ENCODE measurements around the gene LRP5. TPM values are rescaled to one million over a fixed set of nuclear protein-coding genes. Genes with fewer than 3 reads are reported as not detected.

Gene LRP5
- total RNA-seq, 1 experiment from 2014 or later, result 55.2 TPM

DNA sequence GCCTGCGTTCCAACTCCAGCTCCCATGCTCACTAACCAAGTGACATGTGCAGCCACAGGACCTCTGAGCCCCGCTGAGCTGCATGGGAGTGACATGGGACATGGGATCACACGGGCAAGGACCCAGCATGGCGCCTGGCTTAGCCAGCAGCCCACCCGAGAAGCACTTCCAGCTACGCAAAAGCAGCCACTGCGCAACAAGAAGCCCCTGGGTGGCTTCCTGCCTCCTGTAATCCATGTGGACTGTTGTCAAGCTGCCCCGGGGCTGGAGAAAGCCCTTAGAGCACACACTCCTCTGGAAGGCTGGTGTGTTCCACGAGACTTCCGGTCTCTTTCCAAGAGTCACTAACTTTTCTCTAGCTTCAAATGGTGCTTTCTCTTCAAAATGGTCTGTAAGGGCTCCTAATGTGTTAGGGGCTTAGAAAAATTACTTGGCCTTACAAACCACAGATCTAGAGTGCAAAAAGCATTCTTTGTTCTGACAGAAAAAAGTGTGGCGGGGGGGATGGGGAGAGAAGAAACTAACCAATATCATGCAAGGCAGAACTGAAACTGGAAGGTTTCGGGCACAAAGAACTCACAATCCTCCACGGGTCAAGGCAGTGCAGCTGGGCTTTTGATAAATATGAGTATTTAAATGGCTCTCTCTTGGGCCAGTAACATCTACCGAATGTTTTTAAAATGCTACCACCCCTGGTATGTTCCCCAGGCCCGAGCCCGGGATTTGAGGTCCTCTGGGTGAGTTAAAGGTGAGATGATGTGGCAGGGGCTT, 46.1 kb upstream of the LRP5 start (continued):
- TF ChIP-seq, protein P1, sequence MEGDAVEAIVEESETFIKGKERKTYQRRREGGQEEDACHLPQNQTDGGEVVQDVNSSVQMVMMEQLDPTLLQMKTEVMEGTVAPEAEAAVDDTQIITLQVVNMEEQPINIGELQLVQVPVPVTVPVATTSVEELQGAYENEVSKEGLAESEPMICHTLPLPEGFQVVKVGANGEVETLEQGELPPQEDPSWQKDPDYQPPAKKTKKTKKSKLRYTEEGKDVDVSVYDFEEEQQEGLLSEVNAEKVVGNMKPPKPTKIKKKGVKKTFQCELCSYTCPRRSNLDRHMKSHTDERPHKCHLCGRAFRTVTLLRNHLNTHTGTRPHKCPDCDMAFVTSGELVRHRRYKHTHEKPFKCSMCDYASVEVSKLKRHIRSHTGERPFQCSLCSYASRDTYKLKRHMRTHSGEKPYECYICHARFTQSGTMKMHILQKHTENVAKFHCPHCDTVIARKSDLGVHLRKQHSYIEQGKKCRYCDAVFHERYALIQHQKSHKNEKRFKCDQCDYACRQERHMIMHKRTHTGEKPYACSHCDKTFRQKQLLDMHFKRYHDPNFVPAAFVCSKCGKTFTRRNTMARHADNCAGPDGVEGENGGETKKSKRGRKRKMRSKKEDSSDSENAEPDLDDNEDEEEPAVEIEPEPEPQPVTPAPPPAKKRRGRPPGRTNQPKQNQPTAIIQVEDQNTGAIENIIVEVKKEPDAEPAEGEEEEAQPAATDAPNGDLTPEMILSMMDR (IDR thresholded peaks at IDR 0.05 in 2 of 3, conservative IDR thresholded peaks at IDR 0.05 in 1 of 3; ENCODE audit: borderline replicate concordance in 1 of 3, insufficient read depth in 1 of 3, low read depth in 2 of 3, low read length in 2 of 3), result no peak
- TF ChIP-seq, protein P2, sequence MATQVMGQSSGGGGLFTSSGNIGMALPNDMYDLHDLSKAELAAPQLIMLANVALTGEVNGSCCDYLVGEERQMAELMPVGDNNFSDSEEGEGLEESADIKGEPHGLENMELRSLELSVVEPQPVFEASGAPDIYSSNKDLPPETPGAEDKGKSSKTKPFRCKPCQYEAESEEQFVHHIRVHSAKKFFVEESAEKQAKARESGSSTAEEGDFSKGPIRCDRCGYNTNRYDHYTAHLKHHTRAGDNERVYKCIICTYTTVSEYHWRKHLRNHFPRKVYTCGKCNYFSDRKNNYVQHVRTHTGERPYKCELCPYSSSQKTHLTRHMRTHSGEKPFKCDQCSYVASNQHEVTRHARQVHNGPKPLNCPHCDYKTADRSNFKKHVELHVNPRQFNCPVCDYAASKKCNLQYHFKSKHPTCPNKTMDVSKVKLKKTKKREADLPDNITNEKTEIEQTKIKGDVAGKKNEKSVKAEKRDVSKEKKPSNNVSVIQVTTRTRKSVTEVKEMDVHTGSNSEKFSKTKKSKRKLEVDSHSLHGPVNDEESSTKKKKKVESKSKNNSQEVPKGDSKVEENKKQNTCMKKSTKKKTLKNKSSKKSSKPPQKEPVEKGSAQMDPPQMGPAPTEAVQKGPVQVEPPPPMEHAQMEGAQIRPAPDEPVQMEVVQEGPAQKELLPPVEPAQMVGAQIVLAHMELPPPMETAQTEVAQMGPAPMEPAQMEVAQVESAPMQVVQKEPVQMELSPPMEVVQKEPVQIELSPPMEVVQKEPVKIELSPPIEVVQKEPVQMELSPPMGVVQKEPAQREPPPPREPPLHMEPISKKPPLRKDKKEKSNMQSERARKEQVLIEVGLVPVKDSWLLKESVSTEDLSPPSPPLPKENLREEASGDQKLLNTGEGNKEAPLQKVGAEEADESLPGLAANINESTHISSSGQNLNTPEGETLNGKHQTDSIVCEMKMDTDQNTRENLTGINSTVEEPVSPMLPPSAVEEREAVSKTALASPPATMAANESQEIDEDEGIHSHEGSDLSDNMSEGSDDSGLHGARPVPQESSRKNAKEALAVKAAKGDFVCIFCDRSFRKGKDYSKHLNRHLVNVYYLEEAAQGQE (IDR thresholded peaks at IDR 0.05; ENCODE audit: low read depth), result no peak

DNA sequence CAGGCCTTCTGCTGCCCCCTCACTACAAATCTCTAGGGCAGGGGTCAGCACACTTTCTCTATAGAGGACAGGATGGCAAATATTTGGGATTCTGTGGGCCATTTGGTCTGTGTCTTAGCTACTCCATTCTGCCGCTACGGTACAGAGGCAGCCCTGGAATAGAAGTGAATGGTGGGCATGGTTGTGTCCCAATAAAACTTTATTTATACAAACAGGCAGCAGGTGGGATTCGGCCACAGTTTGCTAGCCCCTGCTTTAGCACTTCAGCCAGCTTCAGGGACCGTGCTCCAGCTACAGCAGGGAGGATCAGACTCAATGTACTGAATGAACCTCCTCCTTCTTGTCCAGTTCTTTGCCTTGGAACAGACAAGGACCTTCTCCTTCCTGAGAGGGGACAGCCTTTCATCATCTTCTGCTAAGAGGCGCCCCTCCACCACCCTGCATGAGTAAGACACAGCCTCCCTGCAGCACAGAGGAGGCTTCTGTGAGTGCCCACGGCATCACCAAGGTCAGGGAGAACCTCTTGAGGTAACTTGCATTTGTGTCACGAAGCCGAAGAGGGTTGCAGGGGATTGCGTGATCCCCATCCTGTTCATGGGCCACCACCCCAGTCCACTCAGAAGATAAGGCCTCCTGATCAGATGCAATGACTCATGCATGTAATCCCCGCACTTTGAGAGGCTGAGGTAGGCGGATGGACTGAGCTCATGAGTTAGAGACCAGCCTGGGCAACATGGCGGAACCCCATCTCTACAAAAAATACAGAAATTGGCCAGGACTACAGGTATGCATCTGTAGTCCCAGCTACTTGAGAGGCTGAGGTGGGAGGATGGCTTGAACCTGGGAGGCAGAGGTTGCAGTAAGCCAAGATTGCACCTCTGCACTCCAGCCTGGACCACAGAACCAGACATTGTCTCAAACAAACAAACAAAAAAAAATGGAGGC, 45.2 kb upstream of the LRP5 start:
- peaks cover 48% of the 10 kb centered on the region for H3K79me2 ChIP-seq (ENCODE audit: insufficient read depth, low read length)
- ChIA-PET RAD21 (ENCODE audit: low non-redundant PET in 1 of 2, low total read pairs in 2 of 2, uncharacterized antibody in 2 of 2, unreplicated experiment in 2 of 2) (no interaction called here), POLR2A (no interaction called here), CTCF (no interaction called here)
- no peak overlapping the region for H3K27ac ChIP-seq (ENCODE audit: low read depth, low read length)
- H3K4me2 ChIP-seq (ENCODE audit: low read length), result no peak overlapping the region
- H3K9ac ChIP-seq (ENCODE audit: low read length), result no peak overlapping the region
- H4K20me1 ChIP-seq (ENCODE audit: insufficient read depth), result no peaks in the 10 kb centered on the region
- H2AFZ ChIP-seq (ENCODE audit: low read depth, low read length, poor library complexity, severe bottlenecking), result no peak overlapping the region
- H3K4me1 ChIP-seq (ENCODE audit: control insufficient read depth in 1 of 2, insufficient read depth in 2 of 2, low read length in 2 of 2), result peaks cover 7 to 17% of the 10 kb centered on the region in 2 experiments
- DNase-seq (ENCODE audit: low read depth, low spot score) (no peak), ATAC-seq (no peak)
- intact Hi-C loops (cut with micrococcal nuclease), result no loop called here
- BruUV-seq (replicated peaks), result no TSS peak
- H3K4me3 ChIP-seq (replicated peaks in 1 of 2; ENCODE audit: low read depth in 1 of 2, low read length in 2 of 2), result no peak overlapping the region
- H3K36me3 ChIP-seq (ENCODE audit: control insufficient read depth in 1 of 2, insufficient read depth in 2 of 2, low read length in 2 of 2), result peaks cover 23 to 47% of the 10 kb centered on the region in 2 experiments
- H3K9me2 ChIP-seq (ENCODE audit: insufficient read depth), result no peaks in the 10 kb centered on the region
- H3K9me3 ChIP-seq (ENCODE audit: control insufficient read depth in 1 of 2, insufficient read depth in 1 of 2, low read depth in 1 of 2, low read length in 2 of 2), result no peaks in the 10 kb centered on the region
- no peaks in the 10 kb centered on the region for H3K27me3 ChIP-seq (ENCODE audit: insufficient read depth, low read length)
- no peak for TF ChIP-seq EGR1 (IDR thresholded peaks at IDR 0.05; ENCODE audit: low read depth)
- TF ChIP-seq, protein P3, sequence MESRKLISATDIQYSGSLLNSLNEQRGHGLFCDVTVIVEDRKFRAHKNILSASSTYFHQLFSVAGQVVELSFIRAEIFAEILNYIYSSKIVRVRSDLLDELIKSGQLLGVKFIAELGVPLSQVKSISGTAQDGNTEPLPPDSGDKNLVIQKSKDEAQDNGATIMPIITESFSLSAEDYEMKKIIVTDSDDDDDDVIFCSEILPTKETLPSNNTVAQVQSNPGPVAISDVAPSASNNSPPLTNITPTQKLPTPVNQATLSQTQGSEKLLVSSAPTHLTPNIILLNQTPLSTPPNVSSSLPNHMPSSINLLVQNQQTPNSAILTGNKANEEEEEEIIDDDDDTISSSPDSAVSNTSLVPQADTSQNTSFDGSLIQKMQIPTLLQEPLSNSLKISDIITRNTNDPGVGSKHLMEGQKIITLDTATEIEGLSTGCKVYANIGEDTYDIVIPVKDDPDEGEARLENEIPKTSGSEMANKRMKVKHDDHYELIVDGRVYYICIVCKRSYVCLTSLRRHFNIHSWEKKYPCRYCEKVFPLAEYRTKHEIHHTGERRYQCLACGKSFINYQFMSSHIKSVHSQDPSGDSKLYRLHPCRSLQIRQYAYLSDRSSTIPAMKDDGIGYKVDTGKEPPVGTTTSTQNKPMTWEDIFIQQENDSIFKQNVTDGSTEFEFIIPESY (IDR thresholded peaks at IDR 0.05; ENCODE audit: extremely low read depth, insufficient replicate concordance, low read length), result no peak
- no peak for TF ChIP-seq SP1 (IDR thresholded peaks at IDR 0.05; ENCODE audit: low read depth)
- TF ChIP-seq POLR2A (IDR thresholded peaks at IDR 0.05; ENCODE audit: borderline replicate concordance, extremely low read depth, insufficient read depth, insufficient read length), result no peak
- TF ChIP-seq ZFX (IDR thresholded peaks at IDR 0.05), result no peak
- no peak for TF ChIP-seq POLR2AphosphoS5 (IDR thresholded peaks at IDR 0.05; ENCODE audit: low read depth, low read length)
- no peak for TF ChIP-seq SRF (IDR thresholded peaks at IDR 0.05; ENCODE audit: low read depth)
- TF ChIP-seq CBX3 (IDR thresholded peaks at IDR 0.05; ENCODE audit: low read depth), result no peak
- no peak for TF ChIP-seq TCF7L2 (IDR thresholded peaks at IDR 0.05; ENCODE audit: borderline replicate concordance, extremely low read depth, insufficient read depth, insufficient read length)
- TF ChIP-seq, protein P4, sequence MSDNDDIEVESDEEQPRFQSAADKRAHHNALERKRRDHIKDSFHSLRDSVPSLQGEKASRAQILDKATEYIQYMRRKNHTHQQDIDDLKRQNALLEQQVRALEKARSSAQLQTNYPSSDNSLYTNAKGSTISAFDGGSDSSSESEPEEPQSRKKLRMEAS (IDR thresholded peaks at IDR 0.05), result no peak
- TF ChIP-seq ELF1 (IDR thresholded peaks at IDR 0.05; ENCODE audit: borderline replicate concordance, low read depth), result no peak
- no peak for TF ChIP-seq ATF3 (IDR thresholded peaks at IDR 0.05)
- no peak for TF ChIP-seq CEBPB (IDR thresholded peaks at IDR 0.05; ENCODE audit: low read depth)

All from HCT116 (cell line).